ENCODE data around the gene ANKRD18B. TPM values are rescaled to one million over a fixed set of nuclear protein-coding genes. Genes with fewer than 3 reads are reported as not detected.
"Not testable (repeated sequence)": the region's sequence is repeated elsewhere in the genome, so short reads cannot be mapped to it uniquely, and the experiment has no call there.

ANKRD18B gene
- total and polyA plus RNA-seq, 8 donors: 0.51 to 1.7 (median 0.70) TPM; not detected in 2

DNA sequence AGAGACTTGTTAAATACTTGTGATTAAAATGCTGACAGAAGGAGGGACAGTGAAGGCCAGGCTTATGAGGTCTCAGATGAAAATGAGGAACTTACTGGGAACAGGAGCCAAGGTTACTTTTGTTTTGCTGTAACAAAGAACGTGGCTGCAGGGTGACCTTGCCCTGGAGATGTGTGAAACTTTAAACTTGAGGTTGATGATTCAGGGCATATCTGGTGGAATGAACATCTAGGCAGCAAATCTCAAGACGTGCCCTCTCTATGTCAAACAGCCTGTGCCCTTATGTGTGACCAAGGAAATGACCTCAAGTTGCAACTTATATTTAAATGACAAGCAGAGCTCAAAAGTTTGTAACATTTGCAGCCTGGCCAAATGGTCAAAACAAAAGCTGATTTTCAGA is 58.6 kb downstream of the ANKRD18B start:
- FAIRE-seq; H3K27me3 ChIP-seq; DNase-seq; ATAC-seq; H3K36me3 ChIP-seq; H3K27ac ChIP-seq; H3K9me3 ChIP-seq; H3K4me1 ChIP-seq; H3K4me3 ChIP-seq; intact Hi-C loops (cut with DNase I): not testable (repeated sequence)
- WGBS, 2 donors: 39 to 56% methylated on average over 2 of the region's 2 CpGs

DNA sequence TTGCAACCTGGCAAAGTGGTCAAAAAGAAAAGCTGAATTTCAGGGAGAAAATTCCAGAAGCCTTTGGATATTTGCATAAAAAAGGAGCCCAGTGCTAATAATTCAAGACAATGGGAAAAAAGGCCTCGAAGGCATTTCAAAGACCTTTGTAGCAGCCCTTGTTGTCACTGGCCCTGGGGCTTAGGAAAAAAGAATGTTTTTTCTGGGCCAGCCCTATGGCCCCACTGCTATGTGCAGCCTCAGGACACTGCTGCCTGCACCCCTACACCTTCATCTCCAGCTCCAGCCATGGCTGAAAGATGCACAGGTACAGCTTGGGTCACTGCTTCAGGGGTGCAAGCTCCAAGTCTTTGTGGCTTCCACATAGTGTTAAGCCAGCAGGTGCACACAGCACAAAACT is 62.1 kb downstream of the ANKRD18B start:
- H3K4me1 ChIP-seq; intact Hi-C loops (cut with DNase I); H3K27me3 ChIP-seq; H3K9me3 ChIP-seq; H3K36me3 ChIP-seq; FAIRE-seq; DNase-seq; H3K4me3 ChIP-seq; H3K27ac ChIP-seq; ATAC-seq: not testable (repeated sequence)
- WGBS, 2 donors: no CpG with 5 or more reads among the region's 1 CpG

DNA sequence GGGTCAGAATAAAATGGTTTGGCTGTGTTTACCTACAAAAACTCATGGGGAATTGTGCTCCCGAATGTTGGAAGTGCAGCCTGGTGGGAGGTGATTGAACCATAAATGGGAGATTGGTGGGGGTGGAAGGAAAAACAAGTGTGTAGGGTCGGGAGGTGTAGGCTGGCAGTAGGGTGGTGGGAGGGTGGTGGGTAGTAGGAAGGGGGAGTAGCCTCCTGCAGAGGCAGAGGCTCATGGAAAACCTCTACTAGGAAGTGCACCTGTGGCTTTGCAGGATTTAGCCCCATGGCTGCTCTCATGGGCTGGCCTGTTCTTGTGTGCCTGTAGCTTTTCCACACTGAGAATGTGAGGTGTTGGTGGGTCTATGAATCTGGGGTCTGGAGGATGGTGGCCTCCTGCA is 63.7 kb downstream of the ANKRD18B start:
- intact Hi-C loops (cut with DNase I); H3K9me3 ChIP-seq; H3K4me1 ChIP-seq; FAIRE-seq; H3K36me3 ChIP-seq; ATAC-seq; DNase-seq; H3K27ac ChIP-seq; H3K27me3 ChIP-seq; H3K4me3 ChIP-seq: not testable (repeated sequence)
- WGBS, 2 donors: no CpG with 5 or more reads among the region's 2 CpGs

DNA sequence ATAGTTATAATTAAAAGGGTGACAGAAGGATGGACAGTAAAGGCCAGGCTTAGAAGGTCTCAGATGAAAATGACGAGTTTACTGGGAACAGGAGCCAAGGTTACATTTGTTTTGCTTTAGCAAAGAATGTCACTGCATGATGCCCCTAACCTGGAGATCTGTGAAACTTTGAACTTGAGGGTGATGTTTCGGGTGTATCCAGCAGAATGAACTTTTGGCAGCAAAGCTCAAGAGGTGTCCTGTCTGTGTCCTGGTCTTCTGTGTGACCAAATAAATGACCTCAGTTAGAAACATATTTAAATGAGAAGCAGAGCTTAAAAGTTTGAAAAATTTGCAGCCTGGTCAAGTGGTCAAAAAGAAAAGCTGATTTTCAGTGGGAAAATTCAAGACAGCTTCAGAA is 64.8 kb downstream of the ANKRD18B start:
- ATAC-seq; H3K27me3 ChIP-seq; H3K4me1 ChIP-seq; intact Hi-C loops (cut with DNase I); FAIRE-seq; H3K9me3 ChIP-seq; H3K36me3 ChIP-seq; DNase-seq; H3K27ac ChIP-seq; H3K4me3 ChIP-seq: not testable (repeated sequence)
- 95 to 100% methylated on average over 1 of the region's 2 CpGs for WGBS, 2 donors

DNA sequence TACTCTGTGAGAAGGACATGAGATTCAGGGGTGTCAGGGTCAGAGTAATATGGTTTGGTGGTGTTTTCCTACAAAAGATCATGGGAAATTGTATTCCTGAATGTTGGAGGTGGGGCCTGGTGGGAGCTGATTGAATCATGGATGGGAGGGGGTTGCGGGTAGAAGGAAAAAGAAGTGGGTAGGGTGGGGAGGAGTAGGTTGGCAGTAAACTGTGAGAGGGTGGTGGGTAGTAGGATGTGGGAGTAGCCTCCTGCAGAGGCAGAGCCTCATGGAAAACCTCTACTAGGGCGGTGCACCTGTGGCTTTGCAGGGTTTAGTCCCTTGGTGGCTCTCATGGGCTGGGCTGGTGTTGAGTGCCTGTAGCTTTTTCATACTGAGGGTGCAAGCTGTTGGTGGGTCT is 66.8 kb downstream of the ANKRD18B start:
- ATAC-seq; intact Hi-C loops (cut with DNase I): not testable (repeated sequence)
- 97% methylated on average over 2 of the region's 2 CpGs for WGBS, 2 donors

DNA sequence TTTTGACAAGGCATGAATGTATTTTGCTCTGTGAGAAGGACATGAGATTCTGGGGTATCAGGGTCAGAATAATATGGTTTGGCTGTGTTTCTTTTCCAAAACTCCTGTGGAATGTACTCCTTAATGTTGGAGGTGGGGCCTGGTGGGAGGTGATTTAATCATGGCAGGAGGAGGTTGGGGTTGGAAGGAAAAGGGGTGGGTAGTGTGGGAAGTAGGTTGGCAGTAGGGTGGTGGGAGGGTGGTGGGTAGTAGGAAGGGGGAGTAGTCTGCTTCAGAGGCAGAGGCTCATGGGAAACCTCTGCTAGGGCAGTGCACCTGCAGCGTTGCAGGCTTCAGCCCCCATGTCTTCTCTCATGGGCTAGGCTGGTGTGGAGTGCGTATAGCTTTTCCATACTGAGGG is 72.9 kb downstream of the ANKRD18B start:
- 92 to 93% methylated on average over 2 of the region's 2 CpGs for WGBS, 2 donors

More for the DNA sequence above, 66.8 kb downstream of the ANKRD18B start:
- not testable (repeated sequence) for H3K4me3 ChIP-seq, H3K27me3 ChIP-seq, H3K27ac ChIP-seq, H3K9me3 ChIP-seq, H3K4me1 ChIP-seq, FAIRE-seq, H3K36me3 ChIP-seq, DNase-seq

DNA sequence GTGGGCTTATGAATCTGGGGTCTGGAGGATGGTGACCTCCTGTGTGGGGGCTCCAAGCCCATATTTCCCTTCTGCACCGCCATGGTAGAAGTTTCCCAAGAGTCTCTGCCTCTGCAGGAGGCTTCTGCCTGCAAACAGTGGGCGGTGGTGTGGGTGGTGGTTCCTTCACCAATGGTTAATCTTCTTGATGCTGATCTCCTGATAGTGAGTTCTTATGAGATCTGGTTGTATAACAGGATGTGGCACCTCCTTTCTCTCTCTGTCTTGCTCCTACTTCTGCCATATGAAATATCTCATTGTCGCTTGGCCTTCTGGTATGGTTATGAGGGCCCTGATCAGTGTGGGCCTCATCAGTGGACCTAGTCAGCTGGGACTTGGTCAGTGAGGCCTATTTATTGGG is 73.3 kb downstream of the ANKRD18B start:
- WGBS, 2 donors: 64 to 67% methylated on average over 3 of the region's 3 CpGs
- FAIRE-seq; H3K9me3 ChIP-seq; H3K4me1 ChIP-seq; H3K27ac ChIP-seq; DNase-seq; H3K36me3 ChIP-seq; intact Hi-C loops (cut with DNase I); H3K4me3 ChIP-seq; ATAC-seq; H3K27me3 ChIP-seq: not testable (repeated sequence)

More for the DNA sequence above, 72.9 kb downstream of the ANKRD18B start:
- H3K27me3 ChIP-seq; H3K4me3 ChIP-seq; DNase-seq; H3K4me1 ChIP-seq; ATAC-seq; H3K9me3 ChIP-seq; FAIRE-seq; H3K27ac ChIP-seq; H3K36me3 ChIP-seq; intact Hi-C loops (cut with DNase I): not testable (repeated sequence)

DNA sequence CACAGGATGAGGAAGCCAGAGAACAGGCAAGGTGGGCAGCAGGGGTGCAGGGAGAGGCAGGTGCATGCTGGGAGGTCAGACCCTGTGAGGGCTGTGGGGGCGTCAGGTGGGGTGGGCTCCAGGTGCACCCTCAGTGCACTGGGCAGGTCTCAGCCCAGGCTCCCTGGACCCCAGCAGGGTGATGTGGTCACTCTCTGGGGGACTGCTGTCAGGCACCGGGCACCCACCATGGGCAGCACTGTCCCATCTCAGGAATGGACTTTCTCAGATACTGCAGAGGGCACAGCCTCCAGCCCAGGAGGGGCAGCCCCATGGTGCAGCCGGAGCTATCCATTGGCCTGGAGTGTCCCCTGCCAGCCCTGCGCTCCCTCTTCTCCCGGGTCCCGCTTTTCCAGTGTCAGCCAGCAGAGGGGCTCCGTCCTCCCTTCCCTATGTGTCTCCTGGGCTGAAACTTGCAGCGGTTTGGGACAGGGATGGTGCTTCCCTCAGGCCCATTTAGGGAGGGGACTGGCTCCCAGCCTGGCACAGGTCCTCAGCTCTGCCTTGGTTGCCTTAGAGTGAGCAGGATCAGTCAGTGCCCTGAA is 74.8 kb downstream of the ANKRD18B start:
- intact Hi-C loops (cut with DNase I); H3K4me1 ChIP-seq; H3K9me3 ChIP-seq; FAIRE-seq; H3K27ac ChIP-seq; H3K27me3 ChIP-seq; H3K4me3 ChIP-seq; DNase-seq; ATAC-seq; H3K36me3 ChIP-seq: not testable (repeated sequence)
- 86 to 92% methylated on average over 7 to 8 of the region's 8 CpGs for WGBS, 2 donors

DNA sequence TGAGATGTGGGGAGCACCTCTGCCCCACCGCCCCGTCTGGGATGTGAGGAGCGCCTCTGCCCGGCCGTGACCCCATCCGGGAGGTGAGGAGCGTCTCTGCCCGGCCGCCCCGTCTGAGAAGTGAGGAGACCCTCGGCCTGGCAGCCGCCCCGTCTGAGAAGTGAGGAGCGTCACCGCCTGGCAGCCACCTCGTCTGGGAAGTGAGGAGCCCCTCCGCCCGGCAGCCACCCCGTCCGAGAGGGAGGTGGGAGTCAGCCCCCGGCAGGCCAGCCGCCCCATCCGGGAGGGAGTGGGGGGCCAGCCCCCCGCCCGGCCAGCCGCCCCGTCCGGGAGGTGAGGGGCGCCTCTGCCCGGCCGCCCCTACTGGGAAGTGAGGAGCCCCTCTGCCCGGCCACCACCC is 76.9 kb downstream of the ANKRD18B start:
- H3K27ac ChIP-seq; H3K4me1 ChIP-seq; ATAC-seq; H3K4me3 ChIP-seq; H3K27me3 ChIP-seq; intact Hi-C loops (cut with DNase I); DNase-seq; H3K36me3 ChIP-seq; H3K9me3 ChIP-seq; FAIRE-seq: not testable (repeated sequence)
- WGBS, 2 donors: 91 to 93% methylated on average over 26 to 31 of the region's 32 CpGs

DNA sequence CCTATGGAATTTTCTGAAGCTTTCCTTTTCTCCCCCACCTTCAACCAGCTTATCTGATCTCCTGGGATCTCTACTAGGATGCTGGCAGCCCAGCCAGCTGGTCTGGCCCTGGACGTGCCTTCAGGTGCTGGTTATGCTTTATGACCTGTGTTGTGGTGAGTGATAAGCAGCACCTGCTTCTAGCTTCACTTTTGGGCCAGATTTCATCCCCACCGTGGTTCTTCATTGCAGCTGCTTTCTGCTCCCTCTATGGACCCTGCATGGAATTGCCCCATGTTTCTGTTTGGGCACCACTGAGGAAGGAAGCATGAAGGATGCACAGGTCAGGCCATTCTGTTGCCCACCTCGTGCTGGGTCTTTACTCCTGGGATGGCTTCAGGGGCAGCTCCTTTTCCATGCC is 80.2 kb downstream of the ANKRD18B start:
- H3K9me3 ChIP-seq; H3K27ac ChIP-seq; H3K4me1 ChIP-seq; H3K36me3 ChIP-seq; intact Hi-C loops (cut with DNase I); ATAC-seq; DNase-seq; H3K27me3 ChIP-seq; FAIRE-seq; H3K4me3 ChIP-seq: not testable (repeated sequence)
- WGBS, 2 donors: 19 to 27% methylated on average over 3 of the region's 3 CpGs

DNA sequence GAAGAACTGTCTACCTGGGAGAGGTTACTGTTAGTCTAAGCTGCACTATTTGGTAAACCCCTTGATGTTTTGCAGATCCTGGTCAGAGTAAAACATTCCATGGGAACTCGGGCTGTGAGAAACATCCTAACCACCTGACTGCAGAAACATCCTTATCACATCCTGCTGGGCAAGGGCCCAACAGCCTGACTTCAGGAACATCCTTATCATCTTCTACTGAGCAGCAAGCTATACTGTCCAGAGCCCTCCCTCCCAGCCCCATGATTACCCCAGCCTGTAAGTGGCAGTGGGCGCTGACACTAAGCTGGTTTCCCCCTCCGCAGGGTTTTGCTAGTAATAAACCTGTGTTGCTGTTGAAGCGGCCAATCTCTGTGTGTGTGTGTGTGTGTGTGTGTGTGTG is 80.9 kb downstream of the ANKRD18B start:
- WGBS, 2 donors: 69 to 70% methylated on average over 4 of the region's 4 CpGs
- DNase-seq; H3K4me1 ChIP-seq; FAIRE-seq; H3K27ac ChIP-seq; H3K36me3 ChIP-seq; ATAC-seq; H3K9me3 ChIP-seq; H3K4me3 ChIP-seq; intact Hi-C loops (cut with DNase I); H3K27me3 ChIP-seq: not testable (repeated sequence)
